Left ventricle myocardium superior (tissue), 1 donor: ENCODE results near the gene PROM1. TPM values are rescaled to one million over a fixed set of nuclear protein-coding genes. Genes with fewer than 3 reads are reported as not detected.

Source experiments
- ATAC-seq: fragments of 200-7000 bp; cut with Tn5 transposase; one replicate; pipeline ENCODE4 v1.9.1; 2020; ENCODE audit warnings: mild to moderate bottlenecking, moderate library complexity
- DNase-seq: peaks from one replicate; pipeline ENCODE4 v3.0.0-alpha.2; 2020
- intact Hi-C: fragments of 100-400 bp; cut with micrococcal nuclease; formaldehyde crosslinking; loops from one replicate; pipeline ENCODE4 v1.11.0; 2022
- total RNA-seq: library from RNA; stranded (reverse); fragmentation: NEBNext Ultra II Directional; extraction: Animal tissue kit (Norgen Biotek cat#: 25700); gene quantifications from one replicate; pipeline ENCODE4 v1.2.1, GENCODE V29; 2021
- donor health status: DM: no; HTN: yes; CAD: no; lungs with severe emphysema.

The PROM1 gene
- total RNA-seq, 1 donor from 2014 or later, result 3.2 TPM

GRCh38 chr4:15935504-15936402, 148.1 kb downstream of the PROM1 start:
- ATAC-seq (peak; percentile 27), DNase-seq (no peak)
- intact Hi-C loops, result no loop called here

- DNase-seq (no peak), ATAC-seq (no peak)
- intact Hi-C loops, result no loop called here
Measured at GRCh38 chr4:15934259-15934658, 149.6 kb downstream of the PROM1 start.

DNA sequence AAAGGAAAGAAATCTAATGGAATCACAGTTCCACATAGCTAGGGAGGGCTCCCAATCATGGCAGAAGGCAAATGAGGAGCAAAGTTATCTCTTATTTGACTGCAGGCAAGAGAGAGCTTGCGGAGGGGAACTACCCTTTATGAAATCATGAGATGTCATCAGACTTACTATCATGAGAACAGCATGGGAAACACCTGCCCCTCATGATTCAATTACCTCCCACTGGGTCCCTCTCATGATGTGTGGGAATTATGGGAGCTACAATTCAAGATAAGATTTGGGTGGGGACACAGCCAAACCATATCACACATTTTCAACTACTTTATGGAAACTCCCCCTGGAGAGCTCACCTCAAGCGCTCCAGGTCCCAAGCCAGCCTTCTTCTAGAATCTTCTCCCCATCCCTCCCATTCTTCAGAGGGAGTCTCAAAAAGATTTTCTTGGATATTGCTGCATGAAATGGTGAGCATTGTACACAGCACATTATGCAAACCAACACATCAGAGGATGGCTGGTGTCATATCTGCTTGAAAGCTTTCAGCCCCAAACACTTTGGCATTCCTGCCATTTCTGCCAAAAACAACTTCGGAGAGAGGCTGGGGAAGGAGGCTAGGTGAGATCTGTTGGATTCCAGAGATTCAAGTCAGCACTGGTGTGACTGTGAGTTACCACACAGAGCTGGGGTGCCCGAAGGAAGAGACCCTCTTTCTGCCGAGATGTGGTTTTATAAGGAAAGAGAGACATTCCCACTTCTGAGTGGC, 152.2 kb downstream of the PROM1 start:
- ATAC-seq, result no peak
- intact Hi-C loops, result no loop called here
- no peak for DNase-seq

- DNase-seq (no peak), ATAC-seq (no peak)
- intact Hi-C loops, result no loop called here
Measured at GRCh38 chr4:15930314-15930713, 153.5 kb downstream of the PROM1 start.

GRCh38 chr4:15929540-15929939, 154.3 kb downstream of the PROM1 start:
- ATAC-seq (no peak), DNase-seq (no peak)

GRCh38 chr4:15928883-15929282, 154.9 kb downstream of the PROM1 start:
- intact Hi-C loops, result no loop called here
- ATAC-seq, result no peak

More at GRCh38 chr4:15929540-15929939, 154.3 kb downstream of the PROM1 start:
- intact Hi-C loops, result no loop called here

GRCh38 chr4:15926486-15926885, 157.3 kb downstream of the PROM1 start:
- DNase-seq, result no peak
- intact Hi-C loops, result no loop called here
- ATAC-seq, result no peak

More at GRCh38 chr4:15928883-15929282, 154.9 kb downstream of the PROM1 start:
- no peak for DNase-seq

DNA sequence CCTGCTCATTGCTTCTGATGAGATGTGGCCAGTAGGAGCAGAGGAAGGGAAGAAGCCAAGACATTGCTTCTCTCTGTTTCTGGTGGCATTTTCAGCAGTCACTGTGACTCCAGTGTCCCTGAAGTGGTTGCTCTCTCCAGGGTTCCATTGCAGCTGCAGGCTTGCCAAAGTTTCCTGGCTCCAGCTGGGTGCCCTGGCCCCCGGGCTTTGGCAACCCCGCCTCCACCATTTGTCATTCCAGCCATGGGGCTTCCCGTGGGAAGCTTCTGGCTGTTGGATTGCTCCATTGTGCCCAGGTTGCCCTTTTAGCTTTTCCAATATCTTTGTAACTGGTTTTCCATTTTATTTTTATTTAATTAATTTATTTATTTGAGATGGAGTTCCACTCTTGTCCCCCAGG, 158.0 kb downstream of the PROM1 start:
- ATAC-seq, result no peak
- no peak for DNase-seq
- intact Hi-C loops, result no loop called here

DNA sequence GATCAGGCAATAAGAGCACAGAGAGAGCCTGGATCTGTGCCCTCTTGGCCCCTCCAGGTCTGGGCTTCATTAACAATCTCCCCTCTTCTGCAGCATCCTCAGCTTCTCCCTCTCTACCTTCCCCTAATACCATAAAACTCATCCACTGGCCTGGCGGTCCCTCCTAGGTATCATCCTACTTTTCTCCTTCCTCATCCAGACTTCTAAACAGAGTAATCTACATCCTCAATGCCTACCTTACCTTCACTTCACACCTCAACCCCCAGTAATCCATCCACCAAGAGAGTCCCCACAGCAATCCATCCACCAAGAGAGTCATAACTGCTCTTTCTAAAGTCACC, 162.3 kb downstream of the PROM1 start:
- DNase-seq, result no peak
- intact Hi-C loops, result no loop called here
- ATAC-seq, result no peak

- ATAC-seq, result no peak
- intact Hi-C loops, result no loop called here
- no peak for DNase-seq
Measured at GRCh38 chr4:15920723-15921591, 162.9 kb downstream of the PROM1 start.

GRCh38 chr4:15918484-15919129, 165.2 kb downstream of the PROM1 start:
- intact Hi-C loops, result no loop called here
- no peak for ATAC-seq

More at GRCh38 chr4:15918484-15919129, 165.2 kb downstream of the PROM1 start:
- DNase-seq, result no peak

Other genes with a start within 250 kb of the PROM1 start
- not detected for gene FGFBP1, start 145.3 kb downstream of the PROM1 start, total RNA-seq
- gene FGFBP2, start 120.8 kb downstream of the PROM1 start, total RNA-seq, result 0.79 TPM
- 40.9 TPM for gene TAPT1, start 142.4 kb upstream of the PROM1 start, total RNA-seq